Measurements from ENCODE around the gene FAT2.

GRCh38 chr5:151551985-151552384 lies 39.1 kb downstream of the FAT2 start:
- TF ChIP-seq CTCF (IDR thresholded peaks at IDR 0.05) (no peak), RAD21 (conservative IDR thresholded peaks at IDR 0.05 in 1 of 2, IDR thresholded peaks at IDR 0.05 in 1 of 2) (no peak), REST (IDR thresholded peaks at IDR 0.05) (no peak), MAFK (IDR thresholded peaks at IDR 0.05; ENCODE audit: partially characterized antibody) (no peak), POLR2A (IDR thresholded peaks at IDR 0.05; ENCODE audit: low read length) (no peak), CHD4 (IDR thresholded peaks at IDR 0.05; ENCODE audit: borderline replicate concordance) (no peak), MAX (IDR thresholded peaks at IDR 0.05) (no peak), ESRRA (IDR thresholded peaks at IDR 0.05; ENCODE audit: borderline replicate concordance, low read length) (no peak)

Data from A549 (cell line).